SK-N-SH treated with all-trans-retinoic acid at 6 μM for 48 hours (cell line): ENCODE results near the gene CHRNE.

Source experiments
- ATAC-seq: fragments of 200-7000 bp; cut with Tn5 transposase; 3 replicates; pipeline ENCODE4 v1.9.1; 2020; ENCODE audit warnings: mild to moderate bottlenecking, moderate library complexity
- BACH2 ChIP-seq: fragments of 250-450 bp; sonication (Bioruptor Pico); IDR thresholded peaks from 2 replicates; pipeline ENCODE4 v1.9.0; 2021; ENCODE audit warnings: mild to moderate bottlenecking, borderline replicate concordance
- CREB5 ChIP-seq: fragments of 250-450 bp; sonication (Bioruptor Pico); IDR thresholded peaks from 2 replicates; pipeline ENCODE4 v1.5.1; 2020; ENCODE audit warnings: low read depth, mild to moderate bottlenecking, moderate library complexity
- CSDC2 ChIP-seq: fragments of 250-450 bp; sonication (Bioruptor Pico); IDR thresholded peaks from 2 replicates; pipeline ENCODE4 v1.5.0; 2020; ENCODE audit warnings: mild to moderate bottlenecking, moderate library complexity
- CSRNP3 ChIP-seq: fragments of 250-450 bp; sonication (Bioruptor Pico); IDR thresholded peaks from 2 replicates; pipeline ENCODE4 v1.5.1; 2021; ENCODE audit warnings: mild to moderate bottlenecking, moderate library complexity
- GLIS3 ChIP-seq: fragments of 250-450 bp; sonication (Bioruptor Pico); IDR thresholded peaks from 2 replicates; pipeline ENCODE4 v1.5.0; 2020; ENCODE audit warnings: mild to moderate bottlenecking, moderate library complexity
- ISL1 ChIP-seq: fragments of 250-450 bp; sonication (Bioruptor Pico); IDR thresholded peaks from 2 replicates; pipeline ENCODE4 v2.1.2; 2022; ENCODE audit warnings: mild to moderate bottlenecking, moderate library complexity
- OSR1 ChIP-seq: fragments of 250-450 bp; sonication (Bioruptor Pico); IDR thresholded peaks from 2 replicates; pipeline ENCODE4 v1.8.0; 2022; ENCODE audit warnings: moderate library complexity, mild to moderate bottlenecking, inconsistent platforms
- PATZ1 ChIP-seq: fragments of 250-450 bp; sonication (Bioruptor Pico); IDR thresholded peaks from 2 replicates; pipeline ENCODE4 v1.8.0; 2020; ENCODE audit warnings: mild to moderate bottlenecking, moderate library complexity, borderline replicate concordance
- POU6F1 ChIP-seq: fragments of 250-450 bp; sonication (Bioruptor Pico); IDR thresholded peaks from 2 replicates; pipeline ENCODE4 v1.8.0; 2021; ENCODE audit warnings: low read depth, mild to moderate bottlenecking, moderate library complexity, borderline replicate concordance
- PPARA ChIP-seq: fragments of 250-450 bp; sonication (Bioruptor Pico); IDR thresholded peaks from 2 replicates; pipeline ENCODE4 v1.5.0; 2020; ENCODE audit warnings: mild to moderate bottlenecking, borderline replicate concordance
- RARB ChIP-seq: fragments of 250-450 bp; sonication (Bioruptor Pico); IDR thresholded peaks from 2 replicates; pipeline ENCODE4 v1.8.0; 2021; ENCODE audit warnings: mild to moderate bottlenecking, moderate library complexity
- SNAI2 ChIP-seq: fragments of 250-450 bp; sonication (Bioruptor Pico); IDR thresholded peaks from 2 replicates; pipeline ENCODE4 v1.5.0; 2020; ENCODE audit warnings: mild to moderate bottlenecking, moderate library complexity
- TCF4 ChIP-seq: fragments of 250-450 bp; sonication (Bioruptor Pico); IDR thresholded peaks from 2 replicates; pipeline ENCODE4 v1.8.0; 2021; ENCODE audit warnings: mild to moderate bottlenecking, moderate library complexity, borderline replicate concordance
- TSHZ2 ChIP-seq: fragments of 250-450 bp; sonication (Bioruptor Pico); IDR thresholded peaks from 2 replicates; pipeline ENCODE4 v1.5.0; 2020; ENCODE audit warnings: mild to moderate bottlenecking, moderate library complexity
- ZC3H10 ChIP-seq: fragments of 250-450 bp; sonication (Bioruptor Pico); IDR thresholded peaks from 2 replicates; pipeline ENCODE4 v1.5.1; 2021; ENCODE audit warnings: mild to moderate bottlenecking, moderate library complexity
- ZFP30 ChIP-seq: fragments of 450-650 bp; formaldehyde crosslinking; IDR thresholded peaks from 2 replicates; pipeline ENCODE4 v1.5.0; 2022; ENCODE audit warnings: mild to moderate bottlenecking, moderate library complexity
- ZNF565 ChIP-seq: fragments of 450-650 bp; formaldehyde crosslinking; conservative IDR thresholded peaks from 2 replicates; pipeline ENCODE4 v1.5.0; 2020; ENCODE audit warnings: low read depth, mild to moderate bottlenecking, moderate library complexity
- ZNF8 ChIP-seq: fragments of 450-650 bp; formaldehyde crosslinking; IDR thresholded peaks from 2 replicates; pipeline ENCODE4 v1.5.0; 2020; ENCODE audit warnings: mild to moderate bottlenecking, moderate library complexity

The CHRNE gene

GRCh38 chr17:4950075-4950745, 47.3 kb upstream of the CHRNE start:
- TF ChIP-seq PATZ1 (CRISPR knock-in tag) = no peak
- no peak for TF ChIP-seq ZC3H10 (CRISPR knock-in tag)
- no peak for TF ChIP-seq BACH2
- no peak for TF ChIP-seq CSDC2 (CRISPR knock-in tag)
- TF ChIP-seq OSR1 (CRISPR knock-in tag) = no peak
- no peak for TF ChIP-seq ZNF8 (CRISPR knock-in tag)
- no peak for TF ChIP-seq ZNF565
- TF ChIP-seq ISL1 (CRISPR knock-in tag) = no peak
- TF ChIP-seq GLIS3 = no peak
- TF ChIP-seq TCF4 = no peak
- TF ChIP-seq CREB5 (CRISPR knock-in tag) = no peak
- TF ChIP-seq, all 23 proteins: peak for 0
- peak; percentile 36 for ATAC-seq

- ATAC-seq = peak; percentile 7
- TF ChIP-seq RARB (no peak), ZFP30 (CRISPR knock-in tag) (no peak), BACH2 (no peak), CSRNP3 (no peak), POU6F1 (no peak), PPARA (CRISPR knock-in tag) (no peak), TSHZ2 (CRISPR knock-in tag) (no peak), CREB5 (CRISPR knock-in tag) (no peak), ZC3H10 (CRISPR knock-in tag) (no peak)
These were observed 46.6 kb upstream of the CHRNE start for GRCh38 chr17:4949321-4950074.

GRCh38 chr17:4948931-4949320, 46.0 kb upstream of the CHRNE start:
- ATAC-seq = peak; percentile 67
- TF ChIP-seq ZFP30 (CRISPR knock-in tag) (no peak), GLIS3 (no peak), TSHZ2 (CRISPR knock-in tag) (no peak), CREB5 (CRISPR knock-in tag) (no peak), SNAI2 (CRISPR knock-in tag) (no peak), PATZ1 (CRISPR knock-in tag) (no peak), PPARA (CRISPR knock-in tag) (no peak)
